Neuron (in vitro differentiated cells): ENCODE measurements around the gene STAG2.

ENCODE experiments used
- H2AFZ ChIP-seq: one replicate; pipeline ENCODE4 v1.6.1; 2013; ENCODE audit warnings: low read depth, mild to moderate bottlenecking, inconsistent platforms, low read length, moderate library complexity
- H3K27me3 ChIP-seq: one replicate; pipeline ENCODE4 v1.6.1; 2013; ENCODE audit warnings: low read length; ENCODE audit not compliant: insufficient read depth
- H3K36me3 ChIP-seq: one replicate; pipeline ENCODE4 v1.6.1; 2013; ENCODE audit warnings: low read length; ENCODE audit not compliant: insufficient read depth
- H3K4me1 ChIP-seq: one replicate; pipeline ENCODE4 v1.6.1; 2013; ENCODE audit warnings: low read length; ENCODE audit not compliant: insufficient read depth
- H3K4me3 ChIP-seq: 2 replicates; pipeline ENCODE4 v1.5.1; 2013; ENCODE audit warnings: mild to moderate bottlenecking, low read length, moderate library complexity
- H3K9me3 ChIP-seq: one replicate; pipeline ENCODE4 v1.6.1; 2013; ENCODE audit warnings: low read length

The STAG2 gene

DNA sequence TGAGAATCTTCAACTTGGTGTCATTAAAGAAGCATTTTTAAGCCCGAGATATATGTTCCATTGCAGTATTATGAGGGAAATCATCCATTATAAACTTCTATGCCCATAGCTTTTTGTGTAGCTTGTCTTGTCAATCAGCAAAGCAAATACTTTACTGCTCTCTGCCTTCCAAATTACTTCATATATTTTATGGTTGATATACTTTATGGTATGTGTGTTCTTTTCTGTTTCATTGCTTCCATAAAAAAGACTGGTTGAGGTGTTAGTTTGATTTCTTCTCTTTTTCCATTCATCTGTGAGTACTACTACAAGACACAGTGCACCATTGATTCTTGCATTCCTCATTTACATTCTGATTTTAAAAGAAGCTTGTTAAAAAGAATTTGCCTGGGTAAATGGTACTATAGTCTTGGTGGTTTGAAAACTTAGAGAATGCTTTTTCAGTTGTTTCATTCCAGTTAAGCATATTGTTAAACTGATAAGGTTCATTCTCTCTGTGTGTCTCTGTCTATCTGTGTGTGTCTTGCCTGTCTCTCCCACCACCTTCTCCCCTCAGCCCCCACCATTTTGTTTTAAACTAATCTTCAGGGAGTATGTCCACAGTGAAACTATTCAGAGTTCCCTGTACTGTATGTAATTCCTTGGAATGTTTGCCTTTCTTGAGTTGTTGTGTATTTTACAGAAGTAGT, 27.1 kb downstream of the STAG2 start:
- Histone ChIP-seq H3K4me1 (peaks cover 4% of the 10 kb centered on the region), H3K36me3 (no peaks in the 10 kb centered on the region), H2AFZ (no peak overlapping the region), H3K9me3 (no peaks in the 10 kb centered on the region), H3K4me3 (no peak overlapping the region), H3K27me3 (no peaks in the 10 kb centered on the region)

DNA sequence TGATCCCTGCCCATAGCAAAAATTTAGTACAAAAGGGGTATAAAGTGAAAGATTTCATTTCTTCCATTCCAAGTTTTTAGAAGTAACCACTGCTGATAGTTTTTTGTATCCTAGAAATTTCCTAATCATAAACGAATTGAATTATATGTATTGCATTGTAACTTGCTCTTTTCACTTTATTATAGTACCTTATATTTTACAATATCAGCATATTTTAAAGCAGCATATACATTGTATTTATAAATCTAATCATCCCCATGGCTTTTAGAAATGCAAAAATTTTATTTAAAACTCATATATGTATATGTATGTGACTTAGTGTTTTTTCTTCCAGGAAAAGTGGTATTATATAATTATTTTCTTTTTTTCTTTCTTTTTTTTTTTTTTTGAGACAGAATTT, 27.7 kb downstream of the STAG2 start:
- H3K36me3 ChIP-seq: no peaks in the 10 kb centered on the region
- peaks cover 4% of the 10 kb centered on the region for H3K4me1 ChIP-seq
- no peaks in the 10 kb centered on the region for H3K9me3 ChIP-seq
- no peak overlapping the region for H3K4me3 ChIP-seq
- H2AFZ ChIP-seq: no peak overlapping the region
- no peaks in the 10 kb centered on the region for H3K27me3 ChIP-seq

DNA sequence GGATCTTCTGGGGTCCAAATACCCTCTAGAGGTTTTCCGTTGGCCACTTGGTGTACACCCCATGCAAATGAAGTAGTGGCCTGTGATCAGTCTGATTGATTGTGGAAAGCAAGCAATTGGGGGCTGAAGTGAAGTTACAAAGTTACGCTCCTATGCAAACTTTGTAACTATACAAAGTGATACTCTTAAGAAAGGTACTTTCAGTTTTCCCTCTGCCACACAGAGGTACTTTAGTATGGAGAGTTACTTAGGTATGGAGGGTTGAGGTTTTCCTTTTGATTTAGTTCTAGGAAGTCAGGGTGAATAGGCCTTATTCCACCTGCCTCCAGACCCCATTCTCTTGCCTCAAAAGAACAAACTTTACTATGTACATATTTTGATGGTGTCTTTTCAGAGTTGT, 28.7 kb downstream of the STAG2 start:
- no peaks in the 10 kb centered on the region for H3K36me3 ChIP-seq
- no peaks in the 10 kb centered on the region for H3K27me3 ChIP-seq
- no peaks in the 10 kb centered on the region for H3K9me3 ChIP-seq
- peaks cover 4% of the 10 kb centered on the region for H3K4me1 ChIP-seq
- no peak overlapping the region for H2AFZ ChIP-seq
- no peak overlapping the region for H3K4me3 ChIP-seq

DNA sequence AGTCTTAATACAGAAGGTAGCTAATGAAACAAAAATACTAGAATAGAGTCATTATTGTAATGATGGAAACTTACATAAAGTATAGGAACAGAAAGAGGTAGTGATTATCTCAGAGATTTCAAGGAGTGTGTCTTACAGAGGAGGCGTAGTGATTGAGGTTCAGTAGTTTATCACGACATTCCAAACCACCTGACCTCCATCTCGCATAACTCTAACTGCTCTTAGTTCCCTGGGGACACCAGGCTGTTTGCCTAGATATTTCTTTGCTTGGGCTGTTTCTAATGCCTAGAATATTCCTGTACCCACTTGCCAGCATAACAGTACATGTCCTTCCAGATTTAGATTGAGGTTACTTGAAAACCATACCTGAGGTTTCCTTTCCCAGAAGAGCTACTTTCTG, 29.1 kb downstream of the STAG2 start:
- no peaks in the 10 kb centered on the region for H3K9me3 ChIP-seq
- peaks cover 4% of the 10 kb centered on the region for H3K4me1 ChIP-seq
- no peaks in the 10 kb centered on the region for H3K27me3 ChIP-seq
- no peaks in the 10 kb centered on the region for H3K36me3 ChIP-seq
- H2AFZ ChIP-seq: no peak overlapping the region
- no peak overlapping the region for H3K4me3 ChIP-seq

DNA sequence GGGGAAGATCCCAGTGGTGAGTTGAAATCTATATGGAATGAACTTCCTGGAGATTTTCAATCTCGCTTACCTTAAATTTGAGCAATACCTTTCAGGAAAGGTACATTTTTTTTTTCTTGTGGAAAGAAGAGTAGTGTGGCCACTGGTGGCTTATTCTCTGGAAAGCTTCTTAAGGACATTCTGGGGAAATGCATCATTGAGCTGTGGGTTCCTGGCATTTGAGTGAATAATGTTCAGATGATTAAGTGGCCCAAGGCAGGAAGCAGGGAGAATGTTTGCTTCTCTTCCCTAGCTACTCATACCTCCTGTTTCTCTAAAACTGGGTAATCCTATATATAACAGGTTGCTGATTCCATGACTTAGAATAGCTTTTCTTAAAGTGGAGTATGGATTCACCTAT, 31.8 kb downstream of the STAG2 start:
- Histone ChIP-seq H3K36me3 (no peaks in the 10 kb centered on the region), H3K4me1 (peaks cover 4% of the 10 kb centered on the region), H2AFZ (no peak overlapping the region), H3K27me3 (no peaks in the 10 kb centered on the region), H3K9me3 (no peaks in the 10 kb centered on the region), H3K4me3 (no peak overlapping the region)

DNA sequence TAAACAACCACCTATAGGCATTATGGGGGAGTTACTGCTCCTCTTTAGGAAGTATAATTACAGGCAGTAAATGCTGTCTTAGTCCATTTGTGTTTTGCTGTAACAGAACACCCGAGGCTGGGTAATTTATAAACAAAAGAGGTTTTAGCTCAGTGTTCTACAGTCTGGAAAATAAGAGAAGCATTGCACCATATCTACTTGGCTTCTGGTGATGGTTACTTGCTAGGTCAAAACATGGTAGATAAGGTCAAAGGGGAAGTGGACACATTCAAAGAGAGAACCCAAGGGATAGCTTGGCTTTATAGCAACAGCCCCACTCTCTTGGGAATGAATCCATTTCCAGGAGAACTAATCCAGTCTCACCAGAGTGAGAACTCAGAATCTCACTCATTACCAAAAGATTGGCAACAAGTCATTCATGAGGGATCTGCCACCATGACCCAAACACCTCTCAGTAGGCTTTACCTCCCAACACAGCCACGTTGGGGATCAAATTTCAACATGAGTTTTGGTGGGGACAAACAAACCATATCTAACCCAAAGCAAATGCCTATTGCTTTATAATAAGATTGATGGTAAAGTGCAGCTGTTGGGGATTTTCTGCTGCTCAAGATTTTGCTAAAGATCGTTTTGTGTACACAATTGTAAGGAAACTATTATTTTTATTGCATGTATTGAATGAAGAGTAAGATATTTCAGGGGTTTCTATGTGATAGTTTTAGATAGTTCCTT, 32.6 kb downstream of the STAG2 start:
- H3K36me3 ChIP-seq: no peaks in the 10 kb centered on the region
- H3K4me1 ChIP-seq: no peaks in the 10 kb centered on the region
- H3K27me3 ChIP-seq: no peaks in the 10 kb centered on the region
- no peaks in the 10 kb centered on the region for H3K9me3 ChIP-seq
- H2AFZ ChIP-seq: no peak overlapping the region
- H3K4me3 ChIP-seq: no peak overlapping the region

DNA sequence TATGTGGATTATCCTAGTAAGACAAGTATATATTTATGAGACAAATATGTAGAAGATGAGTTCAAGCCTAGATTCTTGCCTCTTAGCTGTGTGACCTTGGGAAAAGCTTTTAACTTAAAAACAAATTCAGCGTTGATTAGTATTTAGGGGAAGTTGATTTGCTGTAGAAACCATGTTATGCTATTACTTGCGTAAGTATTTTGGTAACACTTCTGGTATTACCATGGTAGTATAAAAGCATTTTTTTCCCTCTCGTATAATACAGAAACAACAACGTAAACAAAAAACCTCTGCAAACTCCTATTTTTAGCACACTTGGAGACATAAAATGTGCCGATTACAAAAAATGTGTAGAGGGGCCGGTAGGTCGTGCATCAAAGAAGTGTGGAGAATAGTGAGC, 33.2 kb downstream of the STAG2 start:
- H3K4me3 ChIP-seq: no peak overlapping the region
- H3K27me3 ChIP-seq: no peaks in the 10 kb centered on the region
- H3K36me3 ChIP-seq: no peaks in the 10 kb centered on the region
- no peak overlapping the region for H2AFZ ChIP-seq
- H3K4me1 ChIP-seq: no peaks in the 10 kb centered on the region
- no peaks in the 10 kb centered on the region for H3K9me3 ChIP-seq

DNA sequence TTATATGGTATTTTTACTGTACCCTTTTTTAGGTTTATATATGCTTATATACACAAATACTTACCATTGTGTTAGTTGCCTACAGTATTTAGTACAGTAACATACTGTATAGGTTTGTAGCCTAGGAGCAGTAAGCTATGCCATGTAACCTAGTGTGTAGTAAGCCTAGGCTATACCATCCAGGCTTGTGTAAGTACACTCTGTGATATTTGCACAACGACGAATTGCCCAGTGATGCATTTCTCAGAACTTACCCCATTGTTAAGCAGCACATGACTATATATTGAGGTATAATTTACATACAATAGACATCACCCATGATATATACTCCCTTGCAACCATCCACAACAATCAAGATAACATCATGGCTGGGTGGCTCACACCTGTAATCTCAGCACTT, 40.1 kb downstream of the STAG2 start:
- H3K4me1 ChIP-seq: no peaks in the 10 kb centered on the region
- no peaks in the 10 kb centered on the region for H3K9me3 ChIP-seq
- H3K36me3 ChIP-seq: no peaks in the 10 kb centered on the region
- H3K4me3 ChIP-seq: no peak overlapping the region
- no peaks in the 10 kb centered on the region for H3K27me3 ChIP-seq
- no peak overlapping the region for H2AFZ ChIP-seq

DNA sequence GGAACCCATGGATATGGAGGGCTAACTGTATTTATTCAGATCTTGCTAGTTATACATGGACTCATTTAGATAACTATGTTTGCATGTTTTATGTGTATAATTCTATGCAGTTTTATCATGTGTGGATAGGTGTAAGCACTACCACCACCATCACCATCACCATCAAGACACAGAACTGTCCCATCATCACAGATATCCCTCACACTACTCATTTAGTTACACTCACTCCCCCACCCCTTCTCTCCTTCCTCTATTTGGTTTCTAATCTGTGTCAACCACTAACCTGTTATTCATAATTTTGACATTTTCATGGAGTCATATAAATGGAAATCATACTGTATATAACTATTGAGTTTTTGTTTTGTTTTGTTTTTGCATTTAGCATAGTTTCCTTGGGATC, 43.7 kb downstream of the STAG2 start:
- Histone ChIP-seq H3K9me3 (no peaks in the 10 kb centered on the region), H2AFZ (no peak overlapping the region), H3K4me3 (no peak overlapping the region), H3K36me3 (no peaks in the 10 kb centered on the region), H3K4me1 (no peaks in the 10 kb centered on the region), H3K27me3 (no peaks in the 10 kb centered on the region)

DNA sequence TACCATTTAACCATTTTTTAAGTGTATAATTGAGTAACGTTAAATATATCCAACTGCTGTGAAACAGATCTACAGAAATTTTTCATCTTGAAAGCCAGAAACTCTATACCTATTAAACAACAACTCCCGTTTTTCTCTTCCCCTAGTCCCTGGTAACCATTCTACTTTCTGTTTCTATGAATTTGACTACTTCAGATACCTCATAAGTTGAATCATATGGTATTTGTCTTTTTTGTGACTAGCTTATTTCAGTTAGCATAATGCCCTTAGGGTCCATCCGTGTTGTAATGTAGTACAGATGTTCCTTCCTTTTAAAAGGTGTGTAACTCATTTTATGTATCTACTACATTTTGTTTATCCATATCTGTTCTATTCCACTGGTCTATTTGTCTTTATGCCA, 48.7 kb downstream of the STAG2 start:
- H2AFZ ChIP-seq: no peak overlapping the region
- no peak overlapping the region for H3K4me3 ChIP-seq
- H3K36me3 ChIP-seq: no peaks in the 10 kb centered on the region
- no peaks in the 10 kb centered on the region for H3K4me1 ChIP-seq
- no peaks in the 10 kb centered on the region for H3K27me3 ChIP-seq
- no peaks in the 10 kb centered on the region for H3K9me3 ChIP-seq

DNA sequence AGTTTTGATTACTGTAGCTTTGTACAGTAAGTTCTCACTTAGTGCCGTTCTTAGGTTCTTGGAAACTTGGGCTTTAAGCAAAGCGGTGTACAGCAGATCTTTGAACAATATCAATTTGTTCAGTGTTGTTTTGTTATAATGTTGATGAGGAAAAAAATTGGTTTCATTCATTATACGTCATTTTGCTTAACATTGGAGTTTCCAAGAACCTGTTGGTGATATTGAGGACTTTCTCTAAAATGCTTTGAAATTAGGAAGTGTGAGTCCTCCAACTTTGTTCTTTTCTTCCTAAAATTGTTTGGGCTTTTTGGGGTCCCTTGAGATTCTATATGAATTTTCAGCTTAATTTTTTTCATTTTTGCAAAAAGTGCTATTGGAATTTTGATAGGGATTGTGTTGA, 49.1 kb downstream of the STAG2 start:
- Histone ChIP-seq H3K4me3 (no peak overlapping the region), H3K4me1 (no peaks in the 10 kb centered on the region), H2AFZ (no peak overlapping the region), H3K27me3 (no peaks in the 10 kb centered on the region), H3K36me3 (no peaks in the 10 kb centered on the region), H3K9me3 (no peaks in the 10 kb centered on the region)

DNA sequence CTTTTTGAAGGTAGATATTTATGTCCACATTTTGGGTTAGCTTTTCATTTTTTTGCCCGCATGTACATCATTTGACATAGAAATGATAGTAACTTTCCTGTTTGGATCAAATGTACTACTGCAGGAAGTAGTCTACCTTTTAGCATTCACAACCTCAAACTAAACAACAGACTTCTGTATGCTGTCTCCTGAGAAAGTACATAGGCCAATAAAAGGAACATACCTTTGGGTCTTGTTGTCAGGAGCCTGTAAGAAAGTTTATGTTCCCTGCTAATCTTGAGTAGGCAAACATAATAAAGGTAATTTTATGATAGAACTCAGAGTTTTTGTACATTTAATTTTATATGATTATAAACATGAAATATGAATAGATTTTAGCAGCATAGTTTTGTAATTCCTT, 54.2 kb downstream of the STAG2 start:
- no peak overlapping the region for H2AFZ ChIP-seq
- no peak overlapping the region for H3K4me3 ChIP-seq
- H3K36me3 ChIP-seq: no peaks in the 10 kb centered on the region
- H3K27me3 ChIP-seq: no peaks in the 10 kb centered on the region
- no peaks in the 10 kb centered on the region for H3K4me1 ChIP-seq
- no peaks in the 10 kb centered on the region for H3K9me3 ChIP-seq

DNA sequence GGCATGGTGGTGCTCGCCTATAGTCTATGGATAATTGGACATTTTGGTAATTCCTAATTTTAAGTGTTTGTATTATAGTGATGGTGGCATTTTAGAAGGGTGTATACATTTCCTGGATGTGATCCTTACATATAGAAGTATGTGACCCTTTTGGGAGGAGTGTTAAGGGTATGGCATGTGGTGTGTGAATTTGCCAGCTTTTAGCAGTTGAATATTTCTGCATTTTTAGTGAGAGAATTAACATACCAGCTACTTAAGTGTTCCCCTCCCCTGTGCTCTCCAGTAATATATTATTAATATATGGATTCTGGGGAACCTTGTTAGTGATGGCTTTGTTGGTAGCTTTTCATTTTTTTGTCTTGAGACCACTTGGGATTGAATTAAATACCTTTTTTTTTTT, 55.3 kb downstream of the STAG2 start:
- Histone ChIP-seq H2AFZ (no peak overlapping the region), H3K27me3 (no peaks in the 10 kb centered on the region), H3K9me3 (no peaks in the 10 kb centered on the region), H3K4me3 (no peak overlapping the region), H3K36me3 (no peaks in the 10 kb centered on the region), H3K4me1 (no peaks in the 10 kb centered on the region)

DNA sequence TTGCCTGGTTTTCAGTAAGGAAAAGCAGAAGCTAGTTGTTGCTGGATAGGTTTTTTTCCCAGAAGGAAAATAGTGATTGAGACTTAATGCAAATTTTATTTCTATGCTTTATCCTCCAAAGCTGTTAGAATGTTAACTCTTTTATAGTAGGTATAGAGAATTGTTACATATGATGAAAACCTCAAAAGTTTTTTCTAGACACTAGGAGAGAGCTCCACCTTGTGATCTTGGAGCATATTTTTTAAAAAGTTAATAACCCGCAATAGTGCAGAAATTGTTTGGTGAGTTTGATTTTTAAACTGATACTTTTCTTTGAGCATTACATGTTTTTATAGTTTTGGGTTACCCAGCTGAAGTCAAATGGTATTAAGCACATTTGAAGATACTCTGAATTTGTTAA, 56.5 kb downstream of the STAG2 start:
- Histone ChIP-seq H3K9me3 (no peaks in the 10 kb centered on the region), H3K27me3 (no peaks in the 10 kb centered on the region), H3K4me3 (no peak overlapping the region), H3K4me1 (no peaks in the 10 kb centered on the region), H2AFZ (no peak overlapping the region), H3K36me3 (no peaks in the 10 kb centered on the region)
